OCI-LY1 (cell line): Measurements from ENCODE around the gene TPCN2.

ENCODE experiments used
- CTCF ChIP-seq: fragments of 200-600 bp; sonication (generic), shearing (Covaris generic); IDR thresholded peaks from 2 replicates; pipeline ENCODE4 v1.5.1; 2017; ENCODE audit warnings: mild to moderate bottlenecking, antibody characterized with exemption, low read length, moderate library complexity, mixed read lengths
- EZH2 ChIP-seq: fragments of 200-600 bp; sonication (generic), shearing (Covaris generic); IDR thresholded peaks from 2 replicates; pipeline ENCODE4 v1.8.0; 2017; ENCODE audit warnings: borderline replicate concordance, mixed run types, mild to moderate bottlenecking, antibody characterized with exemption, low read length, moderate library complexity, mixed read lengths

- TF ChIP-seq CTCF (no peak), EZH2 (no peak)
These were observed 8.7 kb upstream of the TPCN2 start for GRCh38 chr11:69040051-69040450.
